GM12874 (cell line): ENCODE results near the gene ZNF688.

Experiments used
- CTCF ChIP-seq: IDR thresholded peaks from 2 replicates; pipeline ENCODE4 v1.5.1; 2011; ENCODE audit warnings: low read depth, mild to moderate bottlenecking, control low read depth, low read length, moderate library complexity; ENCODE audit not compliant: insufficient read depth

ZNF688 gene

GRCh38 chr16:30525844-30526136 is 45.7 kb downstream of the ZNF688 start:
- TF ChIP-seq CTCF: no peak

GRCh38 chr16:30524575-30525568 is 46.6 kb downstream of the ZNF688 start:
- no peak for TF ChIP-seq CTCF

GRCh38 chr16:30523768-30524574 is 47.5 kb downstream of the ZNF688 start:
- no peak for TF ChIP-seq CTCF

- no peak for TF ChIP-seq CTCF
These were observed 49.5 kb downstream of the ZNF688 start for GRCh38 chr16:30521873-30522641.

GRCh38 chr16:30521476-30521872 is 50.0 kb downstream of the ZNF688 start:
- TF ChIP-seq CTCF: no peak
